Natural killer cell (primary cell): ENCODE data around the gene CES3. TPM values are rescaled to one million over a fixed set of nuclear protein-coding genes. Genes with fewer than 3 reads are reported as not detected.

ENCODE experiments used
- ATAC-seq, 3 donors: fragments of 150-1000 bp in 2 of 3; fragments of 200-7000 bp in 1 of 3; cut with Tn5 transposase; 1 replicate in 1 of 3; 2 replicates in 2 of 3; pipeline ENCODE4 v1.10.0; 2021; ENCODE audit warnings: mild to moderate bottlenecking in 2 of 3, moderate library complexity in 2 of 3
- DNase-seq, 2 donors: peaks; one replicate each; pipeline versions ENCODE4 v3.0.0 to v3.0.0-alpha.2; 2013 to 2021; ENCODE audit warnings: mixed read lengths in 1 of 2
- H3K27ac ChIP-seq: one replicate; pipeline ENCODE4 v1.5.1; 2013; ENCODE audit warnings: mild to moderate bottlenecking, low read length
- H3K27me3 ChIP-seq: one replicate; pipeline ENCODE4 v1.6.1; 2013; ENCODE audit warnings: low read length; ENCODE audit not compliant: control insufficient read depth, insufficient read depth
- H3K36me3 ChIP-seq: one replicate; pipeline ENCODE4 v1.6.1; 2013; ENCODE audit warnings: low read length; ENCODE audit not compliant: control insufficient read depth, insufficient read depth
- H3K4me1 ChIP-seq: one replicate; pipeline ENCODE4 v1.6.1; 2013; ENCODE audit warnings: low read length; ENCODE audit not compliant: control insufficient read depth, insufficient read depth
- H3K4me3 ChIP-seq: one replicate; pipeline ENCODE4 v1.5.1; 2013; ENCODE audit warnings: low read length
- H3K9me3 ChIP-seq: one replicate; pipeline ENCODE4 v1.6.1; 2013; ENCODE audit warnings: low read length; ENCODE audit not compliant: control insufficient read depth, insufficient read depth
- H3K27ac Mint-ChIP-seq, 2 donors: one replicate each; pipeline ENCODE4 v1.8.0; 2022; ENCODE audit warnings: mild to moderate bottlenecking in 2 of 2, mixed read lengths in 2 of 2, moderate library complexity in 1 of 2
- H3K27me3 Mint-ChIP-seq, 2 donors: one replicate each; pipeline ENCODE4 v1.8.0; 2022; ENCODE audit warnings: low read depth in 2 of 2, mixed read lengths in 2 of 2
- H3K36me3 Mint-ChIP-seq: one replicate; pipeline ENCODE4 v1.8.0; 2022; ENCODE audit warnings: mixed read lengths
- H3K4me1 Mint-ChIP-seq, 2 donors: one replicate each; pipeline ENCODE4 v1.8.0; 2022; ENCODE audit warnings: mixed read lengths in 2 of 2
- H3K4me3 Mint-ChIP-seq: one replicate; pipeline ENCODE4 v1.8.0; 2022; ENCODE audit warnings: mild to moderate bottlenecking, moderate library complexity, mixed read lengths
- H3K9me3 Mint-ChIP-seq, 2 donors: one replicate each; pipeline ENCODE4 v1.8.0; 2022; ENCODE audit warnings: mixed read lengths in 2 of 2
- CTCF ChIP-seq: fragments of 200-600 bp; IDR thresholded peaks from one replicate; pipeline ENCODE4 v1.8.0; 2022; ENCODE audit warnings: antibody characterized with exemption
- WGBS: methylation state at CpG from one replicate; pipeline ENCODE4 v1.1.7; 2013; ENCODE audit warnings: missing lambda C conversion rate; ENCODE audit not compliant: insufficient coverage; 5-methylcytosine and 5-hydroxymethylcytosine counted together
- intact Hi-C: fragments of 100-400 bp; cut with micrococcal nuclease; formaldehyde crosslinking; loops from one replicate; pipeline ENCODE4 v1.14.2; 2022
- total RNA-seq, 4 donors: library from RNA; stranded (reverse); fragments of 120-200 nt in 1 of 4; gene quantifications; one replicate each; pipeline versions ENCODE4 v1.2.3 to v1.2.4, GENCODE V29; 2013 to 2022

Gene CES3
- total RNA-seq, 3 donors from 2014 or later (not counting 1 experiment from before 2014, with no cell fraction given): 0.19 to 0.95 (median 0.27) TPM

- ATAC-seq: no peak
- no peak for TF ChIP-seq CTCF
- Histone ChIP-seq H3K36me3 (no peaks in the 10 kb centered on the region), H3K27me3 (peaks cover 13% of the 10 kb centered on the region), H3K27ac (no peak overlapping the region), H3K4me1 (peaks cover 13% of the 10 kb centered on the region), H3K4me3 (no peak overlapping the region), H3K9me3 (no peaks in the 10 kb centered on the region)
- peaks cover 0 to 18% of the 10 kb centered on the region in 2 donors for H3K27me3 Mint-ChIP-seq
- intact Hi-C loops: loop anchor here (1.0 to 10.0 kb wide), 2 partner anchors 87 to 138 kb away; partner anchors contain the start of gene PHAF1
- H3K4me3 Mint-ChIP-seq: no peak overlapping the region
- no peaks in the 10 kb centered on the region for H3K36me3 Mint-ChIP-seq
- no peak overlapping the region for H3K27ac Mint-ChIP-seq
- no peaks in the 10 kb centered on the region for H3K9me3 Mint-ChIP-seq
- DNase-seq: no peak
- WGBS: 94% methylated on average over 4 of the region's 4 CpGs
- peaks cover 0 to 3% of the 10 kb centered on the region in 2 donors for H3K4me1 Mint-ChIP-seq
These were observed 56.3 kb downstream of the CES3 start for GRCh38 chr16:67017421-67017750.

- no peak overlapping the region for H3K4me3 Mint-ChIP-seq
- WGBS: 38% methylated on average over 6 of the region's 6 CpGs
- intact Hi-C loops: loop anchor here (1.0 to 10.0 kb wide), 2 partner anchors 87 to 137 kb away; partner anchors contain the start of gene PHAF1
- no peaks in the 10 kb centered on the region for H3K36me3 ChIP-seq
- peak; percentile 46 for TF ChIP-seq CTCF
- no peak overlapping the region for H3K27ac Mint-ChIP-seq
- ATAC-seq: peak; percentile 79 to 87 (median 81)
- peak; percentile 58 to 91 for DNase-seq
- H3K9me3 Mint-ChIP-seq: no peaks in the 10 kb centered on the region
- H3K9me3 ChIP-seq: no peaks in the 10 kb centered on the region
- H3K27ac ChIP-seq: no peak overlapping the region
- H3K27me3 Mint-ChIP-seq: peaks cover 0 to 17% of the 10 kb centered on the region in 2 donors
- H3K4me3 ChIP-seq: no peak overlapping the region
- peaks cover 13% of the 10 kb centered on the region for H3K27me3 ChIP-seq
- H3K36me3 Mint-ChIP-seq: no peaks in the 10 kb centered on the region
- peaks cover 13% of the 10 kb centered on the region for H3K4me1 ChIP-seq
- peaks cover 0 to 3% of the 10 kb centered on the region in 2 donors for H3K4me1 Mint-ChIP-seq
These were observed 56.9 kb downstream of the CES3 start for GRCh38 chr16:67017810-67018488.

- intact Hi-C loops: loop anchor here (10.0 kb wide), 1 partner anchor 86 kb away; the partner anchor contains the start of gene PHAF1
- no peak for ATAC-seq
- Mint-ChIP-seq H3K9me3 (no peaks in the 10 kb centered on the region), H3K36me3 (no peaks in the 10 kb centered on the region), H3K27ac (no peak overlapping the region), H3K4me3 (no peak overlapping the region), H3K4me1 (no peaks in the 10 kb centered on the region), H3K27me3 (peaks cover 0 to 14% of the 10 kb centered on the region in 2 donors)
- no peak overlapping the region for H3K4me3 ChIP-seq
- H3K27ac ChIP-seq: no peak overlapping the region
- no peak for TF ChIP-seq CTCF
- H3K9me3 ChIP-seq: no peaks in the 10 kb centered on the region
- H3K27me3 ChIP-seq: peaks cover 5% of the 10 kb centered on the region
- H3K36me3 ChIP-seq: no peaks in the 10 kb centered on the region
- no peak for DNase-seq
- WGBS: 95% methylated on average over 8 of the region's 8 CpGs
- peaks cover 5% of the 10 kb centered on the region for H3K4me1 ChIP-seq
These were observed 58.1 kb downstream of the CES3 start for GRCh38 chr16:67019171-67019570.
